Panc1 (cell line): ENCODE data around the gene COTL1.
"Not testable (repeated sequence)": the region's sequence is repeated elsewhere in the genome, so short reads cannot be mapped to it uniquely, and the experiment has no call there.

Experiments used
- POLR2AphosphoS5 ChIP-seq: IDR thresholded peaks from 2 replicates; pipeline ENCODE4 v1.6.1; 2012; ENCODE audit warnings: mild to moderate bottlenecking, low read depth, low read length, moderate library complexity
- TF ChIP-seq, protein P1 (sequence below), 2 experiments: IDR thresholded peaks; 2 replicates each; pipeline ENCODE4 v1.6.1; 2011 to 2012; ENCODE audit warnings: low read depth in 2 of 2, control low read depth in 1 of 2, low read length in 1 of 2, mild to moderate bottlenecking in 1 of 2, moderate library complexity in 1 of 2; ENCODE audit not compliant: insufficient read depth in 1 of 2
- TF ChIP-seq, protein P2 (sequence below): fragments of 450-650 bp; IDR thresholded peaks from 2 replicates; pipeline ENCODE4 v1.5.1; 2017; ENCODE audit warnings: mild to moderate bottlenecking

- not testable (repeated sequence) for TF ChIP-seq POLR2AphosphoS5
- TF ChIP-seq, protein P1, sequence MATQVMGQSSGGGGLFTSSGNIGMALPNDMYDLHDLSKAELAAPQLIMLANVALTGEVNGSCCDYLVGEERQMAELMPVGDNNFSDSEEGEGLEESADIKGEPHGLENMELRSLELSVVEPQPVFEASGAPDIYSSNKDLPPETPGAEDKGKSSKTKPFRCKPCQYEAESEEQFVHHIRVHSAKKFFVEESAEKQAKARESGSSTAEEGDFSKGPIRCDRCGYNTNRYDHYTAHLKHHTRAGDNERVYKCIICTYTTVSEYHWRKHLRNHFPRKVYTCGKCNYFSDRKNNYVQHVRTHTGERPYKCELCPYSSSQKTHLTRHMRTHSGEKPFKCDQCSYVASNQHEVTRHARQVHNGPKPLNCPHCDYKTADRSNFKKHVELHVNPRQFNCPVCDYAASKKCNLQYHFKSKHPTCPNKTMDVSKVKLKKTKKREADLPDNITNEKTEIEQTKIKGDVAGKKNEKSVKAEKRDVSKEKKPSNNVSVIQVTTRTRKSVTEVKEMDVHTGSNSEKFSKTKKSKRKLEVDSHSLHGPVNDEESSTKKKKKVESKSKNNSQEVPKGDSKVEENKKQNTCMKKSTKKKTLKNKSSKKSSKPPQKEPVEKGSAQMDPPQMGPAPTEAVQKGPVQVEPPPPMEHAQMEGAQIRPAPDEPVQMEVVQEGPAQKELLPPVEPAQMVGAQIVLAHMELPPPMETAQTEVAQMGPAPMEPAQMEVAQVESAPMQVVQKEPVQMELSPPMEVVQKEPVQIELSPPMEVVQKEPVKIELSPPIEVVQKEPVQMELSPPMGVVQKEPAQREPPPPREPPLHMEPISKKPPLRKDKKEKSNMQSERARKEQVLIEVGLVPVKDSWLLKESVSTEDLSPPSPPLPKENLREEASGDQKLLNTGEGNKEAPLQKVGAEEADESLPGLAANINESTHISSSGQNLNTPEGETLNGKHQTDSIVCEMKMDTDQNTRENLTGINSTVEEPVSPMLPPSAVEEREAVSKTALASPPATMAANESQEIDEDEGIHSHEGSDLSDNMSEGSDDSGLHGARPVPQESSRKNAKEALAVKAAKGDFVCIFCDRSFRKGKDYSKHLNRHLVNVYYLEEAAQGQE (IDR thresholded peaks at IDR 0.05; ENCODE audit: insufficient read depth in 1 of 2, low read depth in 2 of 2, low read length in 1 of 2), result not testable (repeated sequence)
- TF ChIP-seq, protein P2, sequence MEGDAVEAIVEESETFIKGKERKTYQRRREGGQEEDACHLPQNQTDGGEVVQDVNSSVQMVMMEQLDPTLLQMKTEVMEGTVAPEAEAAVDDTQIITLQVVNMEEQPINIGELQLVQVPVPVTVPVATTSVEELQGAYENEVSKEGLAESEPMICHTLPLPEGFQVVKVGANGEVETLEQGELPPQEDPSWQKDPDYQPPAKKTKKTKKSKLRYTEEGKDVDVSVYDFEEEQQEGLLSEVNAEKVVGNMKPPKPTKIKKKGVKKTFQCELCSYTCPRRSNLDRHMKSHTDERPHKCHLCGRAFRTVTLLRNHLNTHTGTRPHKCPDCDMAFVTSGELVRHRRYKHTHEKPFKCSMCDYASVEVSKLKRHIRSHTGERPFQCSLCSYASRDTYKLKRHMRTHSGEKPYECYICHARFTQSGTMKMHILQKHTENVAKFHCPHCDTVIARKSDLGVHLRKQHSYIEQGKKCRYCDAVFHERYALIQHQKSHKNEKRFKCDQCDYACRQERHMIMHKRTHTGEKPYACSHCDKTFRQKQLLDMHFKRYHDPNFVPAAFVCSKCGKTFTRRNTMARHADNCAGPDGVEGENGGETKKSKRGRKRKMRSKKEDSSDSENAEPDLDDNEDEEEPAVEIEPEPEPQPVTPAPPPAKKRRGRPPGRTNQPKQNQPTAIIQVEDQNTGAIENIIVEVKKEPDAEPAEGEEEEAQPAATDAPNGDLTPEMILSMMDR, result not testable (repeated sequence)
Observed at GRCh38 chr16:84632862-84633261, 15.0 kb upstream of the COTL1 start.
